ENCODE results near the gene RBPJL. TPM values are rescaled to one million over a fixed set of nuclear protein-coding genes. Genes with fewer than 3 reads are reported as not detected.
A peak's percentile ranks its signal among the peaks of the same experiment; 100 is the strongest.

The RBPJL gene
- total and polyA plus RNA-seq, 2 of the 13 experiments (the other 11 are each of a cell fraction or from before 2014, with no cell fraction given), result not detected

GRCh38 chr20:45342855-45343531 lies 36.4 kb downstream of the RBPJL start:
- Histone ChIP-seq H3K4me2 (ENCODE audit: low read depth, low read length) (peak overlapping the region; percentile 99), H3K9ac (ENCODE audit: insufficient read depth, low read depth, low read length) (peak overlapping the region; percentile 66), H3K79me2 (ENCODE audit: insufficient read depth, low read length) (peaks cover 60% of the 10 kb centered on the region), H3K4me1 (ENCODE audit: insufficient read depth, low read length) (peaks cover 99% of the 10 kb centered on the region), H4K20me1 (ENCODE audit: insufficient read depth, low read length) (peaks cover 8% of the 10 kb centered on the region; the same call in 1 of the 2 replicates), H3K27me3 (ENCODE audit: control insufficient read depth in 1 of 2, insufficient read depth in 2 of 2, low read length in 2 of 2) (no peaks in the 10 kb centered on the region; a peak in 1 of 5 replicates), H3K9me3 (ENCODE audit: low read length) (no peaks in the 10 kb centered on the region), H3K36me3 (replicated peaks in 1 of 2; ENCODE audit: control insufficient read depth in 1 of 2, insufficient read depth in 2 of 2, low read length in 2 of 2) (no peaks in the 10 kb centered on the region), H2AFZ (ENCODE audit: low read length) (no peak overlapping the region), H3K27ac (ENCODE audit: extremely low read length, insufficient read depth, low read length) (peak overlapping the region; percentile 80), H3K4me3 (replicated peaks in 1 of 3; ENCODE audit: insufficient read depth in 1 of 3, low read depth in 2 of 3, low read length in 3 of 3) (peak overlapping the region; percentile 49 to 87 (median 54))
- 3% methylated on average over 6 of the region's 6 CpGs for WGBS (ENCODE audit: low lambda C conversion rate)
- DNase-seq (ENCODE audit: low spot score), result no peak
- no peak for FAIRE-seq
- POLR2A ChIA-PET, result interaction anchor here (1.0 to 23.9 kb wide), 18 partner anchors 7 to 1021 kb away, joined by 3 to 1422 read pairs (median 7); partner anchors contain the start of genes PIGT, SDC4, SYS1 and ZSWIM1
- BruUV-seq (replicated peaks), result no TSS peak
- intact Hi-C loops (cut with micrococcal nuclease; ENCODE audit: unreplicated experiment) (loop anchor here (5.0 kb wide), 2 partner anchors 74 to 629 kb away; partner anchors contain the start of genes PIGT and ZNF335), in situ Hi-C loops (cut with HindIII; ENCODE audit: extremely low pct_ligation_motif_present, low pct_unique_long_range_greater_than_20kb) (no loop called here)
- ATAC-seq, result peak; percentile 26
- CTCF ChIA-PET (ENCODE audit: low intra/inter-chr PET ratio, low total read pairs), result no interaction called here
- TF ChIP-seq ATF5 (CRISPR knock-in tag; IDR thresholded peaks at IDR 0.05; ENCODE audit: low read depth), result no peak
- TF ChIP-seq MAZ (IDR thresholded peaks at IDR 0.05; ENCODE audit: borderline replicate concordance, low read depth, low read length), result no peak; the same call in 1 of the 2 replicates
- TF ChIP-seq MAZ (CRISPR knock-in tag; IDR thresholded peaks at IDR 0.05; ENCODE audit: low read depth), result no peak
- TF ChIP-seq CHD2 (IDR thresholded peaks at IDR 0.05; ENCODE audit: low read depth, low read length), result 0 out of 2 replicates have a peak, but pooled peaks have one; percentile 11
- TF ChIP-seq MAX (IDR thresholded peaks at IDR 0.05), result 0 out of 2 replicates have a peak, but pooled peaks have one; percentile 6
- no peak for TF ChIP-seq PHF21A (CRISPR knock-in tag; IDR thresholded peaks at IDR 0.05)
- TF ChIP-seq PRDM15 (CRISPR knock-in tag; IDR thresholded peaks at IDR 0.05), result no peak
- TF ChIP-seq ZNF678 (CRISPR knock-in tag; IDR thresholded peaks at IDR 0.05), result no peak
- TF ChIP-seq BCL6 (CRISPR knock-in tag; IDR thresholded peaks at IDR 0.05), result no peak
- no peak for TF ChIP-seq MAFG (CRISPR knock-in tag; IDR thresholded peaks at IDR 0.05)
- 0 out of 2 replicates have a peak, but pooled peaks have one; percentile 9 for TF ChIP-seq ZNF619 (CRISPR knock-in tag; IDR thresholded peaks at IDR 0.05)
- no peak for TF ChIP-seq RFX5 (IDR thresholded peaks at IDR 0.05; ENCODE audit: low read depth, low read length)
- TF ChIP-seq GLI4 (CRISPR knock-in tag; IDR thresholded peaks at IDR 0.05; ENCODE audit: borderline replicate concordance), result 0 out of 2 replicates have a peak, but pooled peaks have one; percentile 13
- no peak for TF ChIP-seq ZNF263 (CRISPR knock-in tag; IDR thresholded peaks at IDR 0.05)
- no peak for TF ChIP-seq ZNF441 (CRISPR knock-in tag; IDR thresholded peaks at IDR 0.05; ENCODE audit: borderline replicate concordance)
- TF ChIP-seq RBFOX2 (IDR thresholded peaks at IDR 0.05; ENCODE audit: low read depth, low read length), result no peak; the same call in 1 of the 2 replicates
- TF ChIP-seq HNRNPK (IDR thresholded peaks at IDR 0.05; ENCODE audit: low read depth, low read length, poor library complexity, severe bottlenecking), result no peak
- TF ChIP-seq MIER3 (CRISPR knock-in tag; IDR thresholded peaks at IDR 0.05; ENCODE audit: borderline replicate concordance), result no peak
- no peak for TF ChIP-seq FOXO4 (CRISPR knock-in tag; conservative IDR thresholded peaks at IDR 0.05)

Data from HepG2 (cell line).